Uterus (tissue), 2 donors: ENCODE data around the gene KRT7.

Source experiments
- CTCF ChIP-seq, 4 experiments: fragments of 200-600 bp in 2 of 4; fragments of 450-650 bp in 2 of 4; sonication (generic) in 2 of 4; IDR thresholded peaks; one replicate each; pipeline ENCODE4 v1.5.1; 2016 to 2019; ENCODE audit warnings: antibody characterized with exemption in 4 of 4, mild to moderate bottlenecking in 2 of 4, moderate library complexity in 1 of 4
- POLR2A ChIP-seq, 2 donors: fragments of 450-650 bp; IDR thresholded peaks; one replicate each; pipeline ENCODE4 v1.6.1; 2016; ENCODE audit warnings: antibody characterized with exemption in 2 of 2, mild to moderate bottlenecking in 1 of 2, moderate library complexity in 1 of 2

GRCh38 chr12:52284562-52285171, 51.6 kb downstream of the KRT7 start:
- no peak for TF ChIP-seq CTCF (IDR thresholded peaks at IDR 0.05)
- no peak for TF ChIP-seq POLR2A (IDR thresholded peaks at IDR 0.05)
